SH-SY5Y (cell line): ENCODE measurements around the gene CLOCK.

Experiments used
- GATA2 ChIP-seq: IDR thresholded peaks from 2 replicates; pipeline ENCODE4 v1.6.1; 2011; ENCODE audit warnings: mild to moderate bottlenecking, low read depth, low read length
- GATA3 ChIP-seq: IDR thresholded peaks from 2 replicates; pipeline ENCODE4 v1.6.1; 2011; ENCODE audit warnings: low read depth, mild to moderate bottlenecking, low read length, moderate library complexity

GRCh38 chr4:55571806-55572205, 25.1 kb upstream of the CLOCK start:
- TF ChIP-seq GATA2 (no peak), GATA3 (no peak)
